Gastrocnemius medialis (tissue), 4 donors: ENCODE measurements around the gene MRPL12.

Source experiments
- POLR2A ChIP-seq, 2 donors: fragments of 450-650 bp; IDR thresholded peaks; one replicate each; pipeline ENCODE4 v1.6.1; 2017; ENCODE audit warnings: antibody characterized with exemption in 2 of 2, mild to moderate bottlenecking in 2 of 2, moderate library complexity in 2 of 2
- TF ChIP-seq, protein P1 (sequence below), 5 experiments: fragments of 450-650 bp in 3 of 5; fragments of 200-600 bp in 2 of 5; sonication (generic) in 2 of 5; IDR thresholded peaks in 4 of 5; conservative IDR thresholded peaks in 1 of 5; 1 replicate in 4 of 5; 2 replicates in 1 of 5; pipeline ENCODE4 v1.5.1; 2016 to 2019; ENCODE audit warnings: antibody characterized with exemption in 5 of 5, mild to moderate bottlenecking in 3 of 5, moderate library complexity in 3 of 5

DNA sequence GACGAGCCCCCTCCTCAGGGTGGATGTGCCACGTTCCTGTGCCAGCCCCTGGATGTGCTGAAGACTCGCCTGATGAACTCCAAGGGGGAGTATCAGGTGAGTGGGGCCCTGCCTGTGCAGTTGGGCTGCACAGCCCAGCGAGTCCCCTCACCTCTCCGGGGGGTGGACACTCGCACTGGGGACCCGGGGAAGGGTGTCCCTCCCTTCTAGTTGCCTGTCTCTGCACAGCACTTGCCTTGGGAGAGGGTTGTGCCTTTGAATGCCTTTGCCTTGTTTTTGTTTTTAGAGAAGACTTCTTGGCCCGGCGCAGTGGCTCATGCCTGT lies 14.6 kb downstream of the MRPL12 start:
- TF ChIP-seq, protein P1, sequence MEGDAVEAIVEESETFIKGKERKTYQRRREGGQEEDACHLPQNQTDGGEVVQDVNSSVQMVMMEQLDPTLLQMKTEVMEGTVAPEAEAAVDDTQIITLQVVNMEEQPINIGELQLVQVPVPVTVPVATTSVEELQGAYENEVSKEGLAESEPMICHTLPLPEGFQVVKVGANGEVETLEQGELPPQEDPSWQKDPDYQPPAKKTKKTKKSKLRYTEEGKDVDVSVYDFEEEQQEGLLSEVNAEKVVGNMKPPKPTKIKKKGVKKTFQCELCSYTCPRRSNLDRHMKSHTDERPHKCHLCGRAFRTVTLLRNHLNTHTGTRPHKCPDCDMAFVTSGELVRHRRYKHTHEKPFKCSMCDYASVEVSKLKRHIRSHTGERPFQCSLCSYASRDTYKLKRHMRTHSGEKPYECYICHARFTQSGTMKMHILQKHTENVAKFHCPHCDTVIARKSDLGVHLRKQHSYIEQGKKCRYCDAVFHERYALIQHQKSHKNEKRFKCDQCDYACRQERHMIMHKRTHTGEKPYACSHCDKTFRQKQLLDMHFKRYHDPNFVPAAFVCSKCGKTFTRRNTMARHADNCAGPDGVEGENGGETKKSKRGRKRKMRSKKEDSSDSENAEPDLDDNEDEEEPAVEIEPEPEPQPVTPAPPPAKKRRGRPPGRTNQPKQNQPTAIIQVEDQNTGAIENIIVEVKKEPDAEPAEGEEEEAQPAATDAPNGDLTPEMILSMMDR (IDR thresholded peaks at IDR 0.05 in 4 of 5, conservative IDR thresholded peaks at IDR 0.05 in 1 of 5): no peak
- no peak for TF ChIP-seq POLR2A (IDR thresholded peaks at IDR 0.05)
